ENCODE measurements around the gene RGS1.

DNA sequence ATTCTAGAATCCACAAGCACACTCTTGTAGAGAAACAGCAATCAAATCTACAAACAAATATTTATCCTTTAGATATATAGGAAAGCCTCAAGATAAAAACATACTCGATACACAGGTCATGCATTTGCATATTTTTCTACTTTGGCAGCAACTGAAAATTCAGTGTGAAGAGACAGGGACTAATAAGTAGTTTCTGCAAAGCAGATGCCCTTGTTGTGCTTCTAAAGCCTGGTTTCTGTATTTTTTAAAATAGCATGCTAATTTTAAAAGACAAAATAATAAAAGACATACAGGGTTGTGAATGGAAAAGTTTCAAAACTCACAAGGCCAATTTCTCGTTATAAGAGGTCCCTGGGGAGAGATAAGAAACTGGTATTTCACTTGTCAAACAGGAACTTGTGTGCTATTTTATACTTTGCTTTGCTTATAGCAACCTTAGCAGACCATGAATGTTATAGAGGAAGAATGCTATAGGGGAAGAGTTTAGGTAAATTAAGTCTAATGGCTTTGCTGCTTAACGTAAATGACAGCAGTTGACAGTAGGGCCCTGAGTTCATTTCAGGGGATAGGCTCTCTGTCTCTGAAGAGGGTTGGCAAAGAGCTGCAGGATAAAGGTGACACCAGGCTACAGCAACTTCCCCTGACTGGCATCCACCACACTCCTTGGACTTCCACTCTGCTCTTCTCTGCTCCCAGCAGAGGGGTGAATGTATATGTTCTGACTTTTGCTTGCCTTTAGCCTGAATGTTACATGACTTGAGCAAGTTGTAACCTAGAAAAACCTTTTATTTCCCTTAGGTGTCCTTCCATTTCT is 51.0 kb downstream of the RGS1 start:
- TF ChIP-seq, protein P1, sequence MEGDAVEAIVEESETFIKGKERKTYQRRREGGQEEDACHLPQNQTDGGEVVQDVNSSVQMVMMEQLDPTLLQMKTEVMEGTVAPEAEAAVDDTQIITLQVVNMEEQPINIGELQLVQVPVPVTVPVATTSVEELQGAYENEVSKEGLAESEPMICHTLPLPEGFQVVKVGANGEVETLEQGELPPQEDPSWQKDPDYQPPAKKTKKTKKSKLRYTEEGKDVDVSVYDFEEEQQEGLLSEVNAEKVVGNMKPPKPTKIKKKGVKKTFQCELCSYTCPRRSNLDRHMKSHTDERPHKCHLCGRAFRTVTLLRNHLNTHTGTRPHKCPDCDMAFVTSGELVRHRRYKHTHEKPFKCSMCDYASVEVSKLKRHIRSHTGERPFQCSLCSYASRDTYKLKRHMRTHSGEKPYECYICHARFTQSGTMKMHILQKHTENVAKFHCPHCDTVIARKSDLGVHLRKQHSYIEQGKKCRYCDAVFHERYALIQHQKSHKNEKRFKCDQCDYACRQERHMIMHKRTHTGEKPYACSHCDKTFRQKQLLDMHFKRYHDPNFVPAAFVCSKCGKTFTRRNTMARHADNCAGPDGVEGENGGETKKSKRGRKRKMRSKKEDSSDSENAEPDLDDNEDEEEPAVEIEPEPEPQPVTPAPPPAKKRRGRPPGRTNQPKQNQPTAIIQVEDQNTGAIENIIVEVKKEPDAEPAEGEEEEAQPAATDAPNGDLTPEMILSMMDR (IDR thresholded peaks at IDR 0.05), result no peak
- TF ChIP-seq POLR2AphosphoS5 (IDR thresholded peaks at IDR 0.05) (no peak), EP300 (IDR thresholded peaks at IDR 0.05) (no peak)
